Measurements from ENCODE around the gene VOPP1. TPM values are rescaled to one million over a fixed set of nuclear protein-coding genes. Genes with fewer than 3 reads are reported as not detected.

Gene VOPP1
- total and polyA plus RNA-seq, 5 experiments from 2014 or later: 19.5 to 48.9 (median 31.5) TPM

DNA sequence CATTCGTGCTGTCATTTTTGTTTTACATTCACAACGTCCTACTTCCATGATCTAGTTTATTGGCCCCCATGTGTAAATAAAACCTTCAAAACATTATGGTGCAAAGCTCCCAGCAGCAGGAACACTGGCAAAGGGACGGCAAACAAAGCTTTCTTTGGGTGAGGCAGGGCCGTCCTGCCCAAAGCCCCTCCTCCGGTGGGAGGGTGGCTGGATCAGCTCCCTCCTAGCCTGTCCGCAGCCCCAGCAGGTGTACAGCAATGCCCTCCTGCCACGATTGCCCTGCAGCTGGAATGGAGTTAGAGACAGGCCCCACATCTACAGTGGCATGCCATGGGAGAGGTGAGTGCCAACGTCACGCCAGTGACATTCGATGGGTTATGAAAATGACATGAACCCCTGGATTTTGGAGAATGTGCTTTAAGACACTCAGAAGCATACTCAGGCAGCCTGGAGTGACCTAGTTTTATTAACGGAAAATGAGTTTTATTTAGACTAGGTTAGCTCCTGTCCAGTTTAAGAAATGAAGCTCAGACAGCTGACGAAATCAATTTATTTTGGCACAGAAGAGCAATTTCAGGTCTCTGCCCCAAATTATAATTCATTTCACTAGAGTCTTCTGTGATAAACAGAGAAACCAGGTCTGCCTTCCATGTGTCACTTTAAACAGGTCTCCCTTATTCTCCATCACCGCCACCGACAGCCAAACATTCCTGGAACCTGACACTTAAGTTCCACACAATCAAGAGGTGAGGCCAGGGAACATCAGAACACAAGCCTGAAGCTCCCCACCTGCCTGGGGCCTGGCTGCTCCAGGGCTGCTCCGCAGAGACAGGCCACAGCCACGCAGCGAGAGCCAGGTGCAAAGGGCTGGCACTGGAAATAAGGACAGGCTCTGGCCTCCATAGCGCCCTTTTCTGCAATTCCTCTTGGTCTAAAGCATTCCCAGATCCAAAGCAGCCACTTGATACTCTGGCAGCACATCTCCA lies 50.1 kb downstream of the VOPP1 start:
- peak overlapping the region in 4 of 10 donors; percentile 11 to 69 (median 46) for H3K27ac Mint-ChIP-seq
- H3K27me3 Mint-ChIP-seq: no peaks in the 10 kb centered on the region
- ATAC-seq (no peak), DNase-seq (no peak)
- H3K4me3 Mint-ChIP-seq: no peak overlapping the region
- POLR2A ChIA-PET: no interaction called here
- no peaks in the 10 kb centered on the region for H3K9me3 Mint-ChIP-seq
- peaks cover 0 to 44% (median 5%) of the 10 kb centered on the region in 3 donors for H3K36me3 Mint-ChIP-seq
- H3K4me1 Mint-ChIP-seq: peaks cover 16 to 56% (median 41%) of the 10 kb centered on the region in 4 donors

DNA sequence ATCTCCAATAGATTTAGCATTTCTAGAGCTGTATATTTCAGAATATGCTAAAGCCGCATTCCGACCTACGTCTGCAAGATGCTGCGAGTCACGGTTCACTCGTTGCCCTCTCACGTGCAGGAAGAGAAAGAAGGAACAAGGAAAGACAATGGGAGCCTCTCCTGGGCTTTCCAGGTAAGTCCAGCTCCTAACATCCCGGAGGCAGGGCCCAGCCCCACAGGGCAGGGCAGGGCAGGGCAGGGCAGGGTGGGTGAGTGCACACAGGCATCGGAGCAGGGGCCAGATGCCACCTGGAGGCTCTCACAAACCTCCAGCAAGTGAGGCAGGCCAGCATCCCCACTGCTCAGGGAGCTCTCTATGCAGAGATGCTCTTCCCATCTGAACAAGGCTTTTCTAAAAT lies 50.8 kb downstream of the VOPP1 start:
- Mint-ChIP-seq H3K27ac (peak overlapping the region in 1 of 10 donors; percentile 69), H3K4me1 (peaks cover 16 to 52% (median 39%) of the 10 kb centered on the region in 4 donors), H3K4me3 (no peak overlapping the region), H3K9me3 (no peaks in the 10 kb centered on the region), H3K27me3 (no peaks in the 10 kb centered on the region), H3K36me3 (peaks cover 0 to 47% (median 7%) of the 10 kb centered on the region in 3 donors)
- no peak for DNase-seq
- no peak for ATAC-seq
- POLR2A ChIA-PET: no interaction called here

DNA sequence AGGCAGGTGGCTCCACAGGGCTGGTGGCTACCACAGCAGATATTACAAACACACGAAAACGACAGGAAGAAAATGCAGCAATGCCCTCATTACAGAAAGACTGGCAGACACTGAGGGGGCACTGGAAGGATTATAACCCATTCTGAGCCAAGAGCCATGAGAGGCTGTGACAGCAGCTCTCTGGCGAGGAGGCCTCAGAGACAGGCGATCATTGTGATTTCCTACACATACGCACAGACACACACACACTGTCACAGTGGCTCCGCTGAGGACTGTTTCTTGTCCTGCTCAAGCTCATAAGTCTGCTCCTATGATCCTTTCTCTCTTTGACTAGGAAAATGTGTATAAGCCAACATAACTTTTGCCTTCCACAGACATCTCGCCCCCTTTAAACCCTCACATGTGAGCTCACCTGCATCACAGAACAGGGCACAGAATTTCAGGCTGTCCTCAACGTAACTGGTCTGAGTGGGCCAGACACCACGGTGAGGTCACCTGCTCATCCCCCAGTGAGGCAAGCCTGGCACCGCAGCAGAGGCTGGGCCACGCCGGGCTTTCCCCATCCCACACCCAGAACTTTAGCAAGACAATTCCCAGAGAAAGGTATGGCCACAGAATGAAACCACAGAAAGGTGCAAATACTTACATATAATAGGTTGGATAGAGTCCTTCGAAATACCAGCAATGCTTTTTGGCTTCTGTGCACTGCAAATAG lies 51.7 kb downstream of the VOPP1 start:
- ATAC-seq: no peak
- Mint-ChIP-seq H3K4me3 (no peak overlapping the region), H3K9me3 (no peaks in the 10 kb centered on the region), H3K27me3 (no peaks in the 10 kb centered on the region), H3K27ac (peak overlapping the region in 5 of 10 donors; percentile 4 to 75 (median 14)), H3K4me1 (peaks cover 15 to 50% (median 43%) of the 10 kb centered on the region in 4 donors), H3K36me3 (peaks cover 0 to 56% (median 14%) of the 10 kb centered on the region in 3 donors)
- POLR2A ChIA-PET: no interaction called here
- DNase-seq: no peak

DNA sequence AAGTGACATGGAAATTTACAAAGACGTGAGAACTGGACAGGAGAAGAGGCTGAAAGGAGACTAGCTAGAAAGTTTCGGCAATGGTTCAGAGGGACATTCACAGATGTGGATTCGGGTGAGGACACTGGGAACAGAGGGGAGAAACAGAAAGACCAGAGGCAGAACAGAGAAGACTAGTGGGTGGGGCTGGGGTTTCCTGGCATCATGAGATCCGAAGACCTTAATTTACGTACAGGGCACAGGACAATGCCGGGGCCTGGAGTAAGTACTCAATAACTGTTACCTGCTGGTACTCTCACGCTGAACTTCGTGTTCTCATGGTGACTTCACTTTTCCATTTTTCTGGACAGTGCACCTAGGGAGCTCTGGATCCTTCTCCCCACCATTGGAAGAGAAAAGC lies 53.5 kb downstream of the VOPP1 start:
- no peak for DNase-seq
- Mint-ChIP-seq H3K4me3 (no peak overlapping the region), H3K9me3 (no peaks in the 10 kb centered on the region), H3K27ac (peak overlapping the region in 2 of 10 donors; percentile 61 to 69), H3K27me3 (no peaks in the 10 kb centered on the region), H3K36me3 (peaks cover 0 to 66% (median 17%) of the 10 kb centered on the region in 3 donors), H3K4me1 (peaks cover 11 to 41% (median 35%) of the 10 kb centered on the region in 4 donors)
- no peak for ATAC-seq
- POLR2A ChIA-PET: no interaction called here

DNA sequence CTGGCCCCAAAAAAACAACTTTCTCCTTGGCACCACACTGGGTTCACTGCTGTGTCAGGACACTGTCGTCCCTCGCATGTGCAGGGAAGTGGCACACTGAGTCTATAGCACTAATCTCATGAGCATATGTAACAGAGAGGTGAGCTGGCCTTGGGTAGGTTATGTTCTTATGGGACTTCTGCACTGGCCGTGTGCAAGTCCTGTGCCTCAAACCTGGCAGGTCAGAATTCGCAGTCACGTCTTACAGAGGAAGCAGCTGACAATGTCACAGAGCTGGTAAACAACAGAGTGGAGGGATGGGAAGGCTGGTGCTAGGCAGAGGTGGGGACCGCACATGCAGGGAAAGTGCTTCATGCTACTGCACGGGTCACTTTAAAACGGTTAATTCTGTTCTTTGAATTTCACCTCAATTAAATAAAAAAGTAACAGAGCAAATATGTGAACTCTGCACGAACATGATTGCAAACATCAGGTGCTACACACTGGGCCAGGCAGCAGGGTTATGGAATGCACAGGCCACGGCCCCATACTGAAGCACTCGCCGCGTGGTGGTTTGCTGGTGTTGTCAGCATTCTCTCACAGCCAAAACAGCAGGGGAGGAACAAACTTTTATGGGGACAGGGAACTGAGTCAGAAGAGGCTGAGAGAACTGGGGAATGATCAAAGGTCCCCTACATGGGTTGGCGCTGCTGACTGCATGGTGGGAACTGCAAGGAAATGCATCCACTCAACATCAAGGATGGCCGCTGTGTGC lies 54.2 kb downstream of the VOPP1 start:
- Mint-ChIP-seq H3K36me3 (peaks cover 0 to 72% (median 17%) of the 10 kb centered on the region in 3 donors), H3K27me3 (no peaks in the 10 kb centered on the region), H3K4me3 (no peak overlapping the region), H3K4me1 (peaks cover 11 to 34% (median 31%) of the 10 kb centered on the region in 4 donors), H3K9me3 (no peaks in the 10 kb centered on the region), H3K27ac (peak overlapping the region in 3 of 10 donors; percentile 14 to 38 (median 28))
- ATAC-seq: no peak
- no peak for DNase-seq
- POLR2A ChIA-PET: no interaction called here

DNA sequence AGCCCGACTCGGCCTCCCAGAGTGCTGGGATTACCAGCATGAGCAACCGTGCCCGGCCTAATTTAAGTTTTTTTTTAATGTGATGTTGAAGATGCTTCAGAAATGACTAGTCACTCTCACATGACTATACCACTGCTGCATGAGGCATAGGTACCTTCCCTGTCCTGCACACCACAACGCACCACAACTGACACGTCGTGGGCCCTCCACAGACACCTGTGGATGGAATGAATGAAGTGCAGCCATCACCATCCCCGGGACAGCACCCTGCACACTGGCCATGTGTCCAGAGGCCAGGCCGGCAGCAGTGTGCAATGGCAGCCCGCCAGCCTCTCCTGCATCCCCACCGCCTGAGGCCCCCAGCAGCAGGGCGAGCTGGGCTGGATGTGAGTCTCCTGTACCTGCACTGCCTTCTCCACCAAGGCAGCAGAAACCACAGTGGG lies 55.1 kb downstream of the VOPP1 start:
- Mint-ChIP-seq H3K36me3 (peaks cover 0 to 78% (median 17%) of the 10 kb centered on the region in 3 donors), H3K4me1 (peaks cover 11 to 28% (median 27%) of the 10 kb centered on the region in 4 donors), H3K4me3 (no peak overlapping the region), H3K27me3 (no peaks in the 10 kb centered on the region), H3K27ac (no peak overlapping the region), H3K9me3 (no peaks in the 10 kb centered on the region)
- no peak for DNase-seq
- ATAC-seq: no peak
- POLR2A ChIA-PET: no interaction called here

DNA sequence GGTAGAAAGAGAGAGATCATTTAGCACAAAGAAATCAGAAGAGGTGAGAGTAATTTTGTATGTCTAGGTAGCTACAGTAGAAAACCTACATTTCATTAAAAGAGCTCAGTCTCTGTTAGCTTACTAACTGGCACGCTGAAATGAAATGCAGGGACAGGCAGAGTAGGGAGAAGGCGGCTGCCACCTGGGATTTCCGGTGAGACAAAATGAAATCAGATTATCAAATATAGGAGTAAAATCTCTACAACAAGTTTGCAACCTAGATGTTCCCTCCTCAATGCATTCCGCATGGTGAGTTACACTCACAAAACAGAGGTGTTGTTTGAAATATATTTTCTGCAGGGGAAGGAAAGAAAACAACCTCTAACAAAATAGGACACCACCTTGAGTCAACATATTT lies 55.9 kb downstream of the VOPP1 start:
- H3K4me1 Mint-ChIP-seq: peaks cover 7 to 34% (median 30%) of the 10 kb centered on the region in 4 donors
- ATAC-seq (no peak), DNase-seq (no peak)
- peaks cover 0 to 84% (median 17%) of the 10 kb centered on the region in 3 donors for H3K36me3 Mint-ChIP-seq
- no peaks in the 10 kb centered on the region for H3K9me3 Mint-ChIP-seq
- POLR2A ChIA-PET: no interaction called here
- peak overlapping the region in 5 of 10 donors; percentile 0 to 80 (median 50) for H3K27ac Mint-ChIP-seq
- H3K27me3 Mint-ChIP-seq: no peaks in the 10 kb centered on the region
- H3K4me3 Mint-ChIP-seq: no peak overlapping the region

DNA sequence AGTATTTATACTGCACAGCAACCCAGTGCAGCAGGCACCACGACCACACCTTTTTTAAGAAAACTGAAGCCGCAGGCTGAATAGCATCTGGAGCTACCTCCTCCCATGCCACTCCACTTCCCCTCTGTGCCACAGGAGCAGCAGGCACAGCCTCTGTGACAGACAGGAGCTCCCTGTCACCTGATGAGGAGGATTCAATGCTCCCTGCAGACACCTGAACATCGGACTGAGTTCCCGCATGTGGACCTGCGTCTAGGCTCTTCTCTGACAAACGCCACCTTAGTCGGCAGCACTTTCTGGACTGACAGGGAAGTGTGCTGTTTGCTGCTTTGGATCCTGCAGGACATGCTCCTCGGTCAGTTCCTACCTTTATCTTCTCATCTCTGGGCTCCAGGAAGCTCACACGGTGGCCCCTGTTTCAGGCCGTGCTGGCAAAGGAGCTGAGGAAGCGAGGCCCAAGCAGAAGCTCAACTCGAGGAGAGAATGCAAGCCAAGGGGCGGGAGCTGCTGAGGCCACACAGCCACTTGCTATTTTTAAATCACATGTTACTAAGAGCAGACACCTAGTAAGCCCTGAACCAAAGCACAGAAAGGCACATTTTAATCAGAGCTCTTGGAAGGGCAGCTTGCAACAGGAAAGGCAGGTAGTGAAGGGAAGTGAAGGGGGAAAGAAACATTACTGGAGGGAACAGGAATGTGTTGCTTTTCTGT lies 56.6 kb downstream of the VOPP1 start:
- Mint-ChIP-seq H3K4me1 (peaks cover 7 to 32% (median 31%) of the 10 kb centered on the region in 4 donors), H3K4me3 (peak overlapping the region in 1 of 10 donors; percentile 37), H3K36me3 (peaks cover 0 to 77% (median 17%) of the 10 kb centered on the region in 3 donors), H3K9me3 (no peaks in the 10 kb centered on the region), H3K27ac (peak overlapping the region in 3 of 10 donors; percentile 36 to 80 (median 50)), H3K27me3 (no peaks in the 10 kb centered on the region)
- ATAC-seq (no peak), DNase-seq (no peak)
- POLR2A ChIA-PET: no interaction called here

DNA sequence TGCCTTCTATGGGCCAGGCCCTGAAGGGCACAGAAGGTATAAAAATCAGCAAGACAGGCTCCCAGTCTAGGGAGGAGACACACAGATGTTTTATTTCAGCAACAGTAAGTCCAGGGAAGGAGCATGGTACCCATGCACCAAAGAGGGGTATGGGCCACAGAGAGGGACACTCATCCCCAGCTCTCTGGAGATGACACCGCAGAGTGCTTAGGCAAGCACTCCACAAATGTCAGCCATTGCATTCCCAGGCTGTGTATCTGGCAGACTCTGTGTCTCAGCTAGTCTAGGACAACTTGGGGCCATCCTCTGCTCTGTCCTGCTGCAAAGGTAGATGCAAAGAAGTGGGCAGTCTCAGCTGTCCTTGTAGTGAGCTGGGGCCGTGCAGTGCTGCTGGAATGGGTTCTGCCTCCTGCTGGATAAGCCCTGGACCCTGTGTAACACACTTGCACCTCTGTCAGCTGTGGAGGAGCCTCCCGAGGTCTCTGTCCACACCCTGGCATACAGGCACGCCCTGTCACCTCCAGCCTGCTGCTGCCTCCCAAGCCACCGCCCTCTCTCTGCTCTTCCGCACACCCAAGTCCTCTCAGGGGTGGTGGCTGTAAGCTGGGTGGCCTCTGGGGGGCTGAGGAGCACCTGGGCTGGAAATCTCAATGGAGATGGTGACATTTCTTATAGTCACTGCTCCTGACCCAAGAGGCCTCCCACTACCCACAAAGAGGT lies 57.6 kb downstream of the VOPP1 start:
- ATAC-seq (no peak), DNase-seq (no peak)
- Mint-ChIP-seq H3K27me3 (no peaks in the 10 kb centered on the region), H3K4me1 (peaks cover 9 to 40% (median 31%) of the 10 kb centered on the region in 4 donors), H3K36me3 (peaks cover 0 to 71% (median 17%) of the 10 kb centered on the region in 3 donors), H3K9me3 (no peaks in the 10 kb centered on the region), H3K4me3 (no peak overlapping the region), H3K27ac (peak overlapping the region in 6 of 10 donors; percentile 25 to 80 (median 70))
- POLR2A ChIA-PET: interaction anchor here (0.6 kb wide), 1 partner anchor 19 kb away, joined by 3 read pairs; no protein-coding TSS in a partner anchor

DNA sequence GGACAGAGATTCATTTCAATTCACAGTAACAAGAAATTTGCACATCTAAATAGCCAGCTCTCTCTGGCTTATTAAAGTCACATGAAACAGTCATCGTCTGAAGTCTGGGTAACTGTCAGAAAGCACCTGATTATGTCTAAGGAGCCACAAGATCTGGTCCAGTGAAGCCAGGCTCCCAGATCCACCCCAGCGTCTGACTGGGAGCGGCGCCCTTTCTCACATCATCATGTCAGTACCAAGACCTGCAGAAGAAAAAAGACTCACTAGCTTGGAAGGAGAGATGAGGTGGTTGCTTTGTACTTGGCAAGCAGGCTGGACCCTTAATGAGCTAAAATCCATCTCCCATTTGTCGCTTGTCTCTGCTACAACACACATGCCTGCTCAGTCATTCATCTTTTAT lies 58.4 kb downstream of the VOPP1 start:
- DNase-seq (no peak), ATAC-seq (no peak)
- Mint-ChIP-seq H3K27me3 (no peaks in the 10 kb centered on the region), H3K27ac (peak overlapping the region in 4 of 10 donors; percentile 16 to 71 (median 43)), H3K36me3 (peaks cover 0 to 63% (median 17%) of the 10 kb centered on the region in 3 donors), H3K4me3 (no peak overlapping the region), H3K4me1 (peaks cover 11 to 44% (median 34%) of the 10 kb centered on the region in 4 donors), H3K9me3 (no peaks in the 10 kb centered on the region)
- POLR2A ChIA-PET: no interaction called here

DNA sequence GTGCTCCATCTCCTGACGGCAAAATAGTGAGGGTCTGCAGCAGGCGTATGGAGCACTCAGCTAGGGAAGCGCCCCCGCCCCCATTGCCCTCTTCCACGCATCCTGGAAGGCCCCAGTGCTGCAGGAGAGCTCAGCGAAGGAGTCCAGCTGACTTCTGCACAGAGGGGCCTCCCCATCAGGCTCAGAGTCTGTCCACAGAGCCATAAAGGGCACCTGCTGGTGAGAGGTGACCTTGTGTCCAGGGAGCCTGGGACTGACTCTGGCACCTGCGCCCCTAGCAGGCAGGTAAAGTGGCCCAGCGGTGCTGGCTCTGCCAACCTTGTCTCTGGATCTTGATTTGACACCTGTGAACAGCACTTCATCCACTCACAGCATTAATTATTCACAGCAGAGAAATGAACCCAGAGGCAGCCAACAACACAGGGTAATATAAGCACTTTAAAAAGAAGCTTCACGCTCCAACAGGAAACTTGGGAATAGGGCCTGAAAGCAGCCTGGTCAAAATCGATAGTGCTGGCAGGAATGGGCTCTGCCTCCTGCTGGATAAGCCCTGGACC lies 59.6 kb downstream of the VOPP1 start:
- H3K4me3 Mint-ChIP-seq: no peak overlapping the region
- no peak for ATAC-seq
- H3K36me3 Mint-ChIP-seq: peaks cover 0 to 52% (median 15%) of the 10 kb centered on the region in 3 donors
- POLR2A ChIA-PET: no interaction called here
- H3K4me1 Mint-ChIP-seq: peaks cover 11 to 45% (median 33%) of the 10 kb centered on the region in 4 donors
- no peaks in the 10 kb centered on the region for H3K27me3 Mint-ChIP-seq
- no peak for DNase-seq
- H3K27ac Mint-ChIP-seq: peak overlapping the region in 2 of 10 donors; percentile 13 to 61
- no peaks in the 10 kb centered on the region for H3K9me3 Mint-ChIP-seq
